GM12801 (cell line): ENCODE results near the gene RTTN.

Source experiments
- TF ChIP-seq, protein P1 (sequence below): IDR thresholded peaks from one replicate; pipeline ENCODE4 v1.5.1; 2011; ENCODE audit warnings: control low read depth; ENCODE audit not compliant: insufficient read length; ENCODE audit errors: extremely low read depth

Gene RTTN

DNA sequence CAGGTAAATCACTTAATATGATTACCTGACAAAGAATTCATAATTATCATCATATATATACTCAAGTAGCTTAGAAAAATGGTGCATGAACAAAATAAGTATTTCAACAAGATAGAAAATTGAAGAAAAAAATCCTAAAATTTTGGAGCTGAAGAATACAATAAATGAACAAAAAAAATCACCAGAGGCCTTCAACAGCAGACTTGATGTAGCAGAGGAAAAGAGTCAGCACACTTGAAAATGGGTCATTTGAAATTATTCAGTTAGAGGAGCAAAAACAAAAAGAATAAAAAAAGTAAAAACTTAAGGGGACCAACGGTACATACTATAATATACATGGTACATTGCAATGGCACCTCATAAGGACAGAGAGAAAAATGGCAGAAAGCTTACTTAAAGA, 217.6 kb downstream of the RTTN start:
- TF ChIP-seq, protein P1, sequence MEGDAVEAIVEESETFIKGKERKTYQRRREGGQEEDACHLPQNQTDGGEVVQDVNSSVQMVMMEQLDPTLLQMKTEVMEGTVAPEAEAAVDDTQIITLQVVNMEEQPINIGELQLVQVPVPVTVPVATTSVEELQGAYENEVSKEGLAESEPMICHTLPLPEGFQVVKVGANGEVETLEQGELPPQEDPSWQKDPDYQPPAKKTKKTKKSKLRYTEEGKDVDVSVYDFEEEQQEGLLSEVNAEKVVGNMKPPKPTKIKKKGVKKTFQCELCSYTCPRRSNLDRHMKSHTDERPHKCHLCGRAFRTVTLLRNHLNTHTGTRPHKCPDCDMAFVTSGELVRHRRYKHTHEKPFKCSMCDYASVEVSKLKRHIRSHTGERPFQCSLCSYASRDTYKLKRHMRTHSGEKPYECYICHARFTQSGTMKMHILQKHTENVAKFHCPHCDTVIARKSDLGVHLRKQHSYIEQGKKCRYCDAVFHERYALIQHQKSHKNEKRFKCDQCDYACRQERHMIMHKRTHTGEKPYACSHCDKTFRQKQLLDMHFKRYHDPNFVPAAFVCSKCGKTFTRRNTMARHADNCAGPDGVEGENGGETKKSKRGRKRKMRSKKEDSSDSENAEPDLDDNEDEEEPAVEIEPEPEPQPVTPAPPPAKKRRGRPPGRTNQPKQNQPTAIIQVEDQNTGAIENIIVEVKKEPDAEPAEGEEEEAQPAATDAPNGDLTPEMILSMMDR = no peak

DNA sequence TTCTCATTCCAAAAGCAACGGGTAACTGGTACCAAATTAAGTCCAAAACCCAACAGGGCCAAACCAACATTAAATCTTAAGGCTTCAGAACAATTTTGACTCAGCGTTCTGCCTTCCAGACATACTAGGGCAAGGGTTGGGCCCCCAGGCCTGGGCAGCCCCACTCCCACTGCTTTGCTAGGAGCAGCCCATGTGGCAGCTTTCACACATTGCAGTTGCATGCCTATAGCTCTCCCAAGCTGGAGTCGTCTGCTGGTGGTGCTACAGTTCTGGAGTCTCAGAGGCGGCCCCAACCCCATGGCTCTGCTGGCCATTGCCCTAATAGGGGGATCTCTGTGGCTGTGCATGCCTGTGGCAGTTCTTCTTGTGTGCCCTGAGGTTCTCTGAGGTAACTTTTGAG, 220.2 kb downstream of the RTTN start:
- TF ChIP-seq, protein P1 = no peak

DNA sequence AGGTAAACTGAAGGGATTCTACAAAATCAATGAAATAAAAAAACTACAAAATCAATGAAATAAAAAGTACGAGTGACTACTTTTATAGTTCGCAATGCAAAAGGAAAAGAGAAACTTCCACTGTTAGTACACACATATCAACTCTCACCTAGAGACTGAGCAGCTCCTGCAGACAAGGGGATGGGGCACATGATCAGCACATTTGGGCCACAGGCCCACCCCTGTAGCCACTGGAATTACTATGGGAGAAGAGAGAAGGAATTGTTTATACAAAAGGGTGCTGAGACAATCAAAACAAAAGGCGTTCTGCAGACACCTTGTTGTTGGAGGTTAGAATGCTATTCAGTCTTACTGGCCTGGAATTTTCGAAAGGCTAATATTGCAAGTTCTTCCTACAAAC, 223.1 kb downstream of the RTTN start:
- TF ChIP-seq, protein P1 = no peak

DNA sequence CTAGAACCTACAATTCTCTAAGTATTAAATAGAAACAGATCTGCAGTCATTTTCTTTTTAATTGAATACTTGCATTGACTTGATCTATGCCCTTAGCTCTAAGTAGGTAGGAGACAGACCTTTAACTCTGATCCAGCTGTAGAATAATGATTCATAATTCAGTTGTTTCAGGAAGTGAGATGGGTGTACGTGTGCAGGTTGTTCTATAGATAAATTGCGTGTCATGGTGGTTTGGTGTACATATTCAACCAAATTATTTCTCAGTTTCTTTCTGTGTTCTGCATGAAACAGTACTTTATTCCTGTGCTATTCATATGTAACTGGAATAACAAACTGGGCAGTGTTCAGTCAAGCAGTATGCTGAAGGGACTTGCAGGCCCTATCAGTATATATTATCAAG, 223.5 kb downstream of the RTTN start:
- TF ChIP-seq, protein P1 = no peak

DNA sequence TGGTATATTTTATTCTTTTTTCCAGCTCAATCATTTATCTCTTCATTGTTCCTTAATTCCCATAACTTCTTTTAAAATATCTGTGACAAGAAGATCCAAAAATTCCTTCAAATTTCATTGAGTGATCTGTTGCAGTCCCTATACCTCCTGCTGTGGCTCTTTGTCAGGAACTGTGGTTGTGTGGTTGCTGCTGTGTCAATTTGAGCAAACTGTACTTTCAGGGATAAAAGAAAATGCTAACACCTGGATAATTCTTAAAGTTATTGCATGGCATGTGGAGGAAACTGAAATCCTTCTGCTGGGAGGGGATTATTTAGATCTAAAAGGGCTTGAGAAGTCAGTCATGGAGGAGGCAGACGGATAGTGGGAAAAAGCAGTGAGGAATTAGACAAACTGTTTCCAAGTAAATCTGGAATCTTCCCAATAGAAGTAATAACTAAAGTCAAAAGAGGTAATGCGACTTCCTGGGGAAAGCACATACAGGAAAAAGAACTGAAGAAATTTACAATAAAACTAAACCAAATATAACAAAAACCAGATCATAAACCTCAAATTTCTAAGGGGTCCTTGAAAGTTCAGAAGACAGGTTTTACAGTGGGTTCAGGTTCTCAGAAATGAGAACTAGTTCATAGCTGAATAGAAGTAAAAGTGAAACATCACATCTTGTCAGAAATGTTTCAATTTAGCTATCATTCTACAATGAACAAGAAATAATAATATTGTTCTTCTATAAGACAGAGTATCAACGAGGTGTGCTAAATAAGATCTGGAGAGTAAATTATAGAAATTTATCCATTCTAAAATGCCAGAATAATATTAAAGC, 224.3 kb downstream of the RTTN start:
- TF ChIP-seq, protein P1 = no peak

DNA sequence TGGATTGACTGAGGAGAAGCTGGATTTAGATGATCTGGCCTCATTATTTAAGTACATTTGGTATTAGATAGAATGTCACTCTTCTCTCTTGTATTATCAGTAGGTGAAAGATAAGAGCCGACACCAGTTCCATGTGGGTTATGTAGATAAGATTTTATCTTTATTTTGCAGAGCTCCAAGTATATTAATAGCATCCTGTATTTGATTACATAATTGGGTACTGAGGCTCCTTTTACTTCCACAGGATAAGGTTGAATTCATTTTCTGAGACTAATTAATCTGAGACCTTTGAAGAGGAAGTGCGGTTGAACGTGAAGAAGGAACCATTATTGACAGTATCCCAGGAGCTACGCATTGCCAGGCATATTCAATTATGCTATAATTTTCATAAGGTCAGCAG, 225.0 kb downstream of the RTTN start:
- TF ChIP-seq, protein P1 = no peak

DNA sequence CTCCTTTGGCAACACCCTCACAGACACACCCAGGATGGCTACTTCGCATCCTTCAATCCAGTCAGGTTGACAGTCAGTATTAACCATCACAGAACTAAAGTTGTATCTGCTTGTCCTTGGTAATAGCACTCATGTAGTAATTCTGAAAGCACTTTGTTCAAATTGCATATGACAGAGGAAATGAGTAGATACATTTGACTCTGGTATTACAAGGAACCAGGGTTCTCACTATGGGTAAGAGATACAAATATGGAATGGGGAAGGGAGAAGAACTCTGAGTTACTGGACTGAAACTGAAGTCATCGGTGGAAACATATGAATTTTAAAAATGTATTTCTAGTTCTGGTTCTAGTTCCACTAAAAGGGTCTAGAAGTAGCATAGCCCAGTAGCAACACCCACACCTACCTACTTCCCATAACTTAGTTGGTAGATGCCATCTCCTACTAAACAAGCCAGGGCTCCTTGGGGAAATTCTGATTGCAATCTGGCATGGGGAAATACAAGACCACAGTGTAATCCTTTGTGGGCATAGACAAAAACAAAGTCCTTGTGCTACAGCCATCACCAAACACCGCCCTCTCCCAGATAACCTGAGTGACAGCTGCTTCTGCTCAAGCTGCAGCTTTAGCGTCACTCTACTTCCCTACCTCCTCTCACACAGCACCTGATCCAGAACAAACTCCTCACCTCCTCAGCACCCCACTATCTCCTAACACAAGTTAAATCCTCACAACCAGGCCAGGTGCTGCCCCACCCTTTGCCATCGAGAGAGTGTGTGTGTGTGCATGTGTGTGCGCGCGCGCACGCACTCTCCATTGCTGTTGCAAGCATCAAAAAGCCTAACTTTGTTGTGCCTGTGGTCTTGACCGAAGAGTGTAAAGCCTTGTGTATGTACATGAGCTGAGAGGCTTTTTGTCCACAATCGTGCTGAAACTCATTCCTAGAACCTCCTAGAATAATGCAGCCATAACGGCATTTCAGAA, 226.5 kb downstream of the RTTN start:
- TF ChIP-seq, protein P1 = no peak
